ENCODE data around the gene OAF.
A peak's percentile ranks its signal among the peaks of the same experiment; 100 is the strongest.
"Not testable (repeated sequence)": the region's sequence is repeated elsewhere in the genome, so short reads cannot be mapped to it uniquely, and the experiment has no call there.

The OAF gene

DNA sequence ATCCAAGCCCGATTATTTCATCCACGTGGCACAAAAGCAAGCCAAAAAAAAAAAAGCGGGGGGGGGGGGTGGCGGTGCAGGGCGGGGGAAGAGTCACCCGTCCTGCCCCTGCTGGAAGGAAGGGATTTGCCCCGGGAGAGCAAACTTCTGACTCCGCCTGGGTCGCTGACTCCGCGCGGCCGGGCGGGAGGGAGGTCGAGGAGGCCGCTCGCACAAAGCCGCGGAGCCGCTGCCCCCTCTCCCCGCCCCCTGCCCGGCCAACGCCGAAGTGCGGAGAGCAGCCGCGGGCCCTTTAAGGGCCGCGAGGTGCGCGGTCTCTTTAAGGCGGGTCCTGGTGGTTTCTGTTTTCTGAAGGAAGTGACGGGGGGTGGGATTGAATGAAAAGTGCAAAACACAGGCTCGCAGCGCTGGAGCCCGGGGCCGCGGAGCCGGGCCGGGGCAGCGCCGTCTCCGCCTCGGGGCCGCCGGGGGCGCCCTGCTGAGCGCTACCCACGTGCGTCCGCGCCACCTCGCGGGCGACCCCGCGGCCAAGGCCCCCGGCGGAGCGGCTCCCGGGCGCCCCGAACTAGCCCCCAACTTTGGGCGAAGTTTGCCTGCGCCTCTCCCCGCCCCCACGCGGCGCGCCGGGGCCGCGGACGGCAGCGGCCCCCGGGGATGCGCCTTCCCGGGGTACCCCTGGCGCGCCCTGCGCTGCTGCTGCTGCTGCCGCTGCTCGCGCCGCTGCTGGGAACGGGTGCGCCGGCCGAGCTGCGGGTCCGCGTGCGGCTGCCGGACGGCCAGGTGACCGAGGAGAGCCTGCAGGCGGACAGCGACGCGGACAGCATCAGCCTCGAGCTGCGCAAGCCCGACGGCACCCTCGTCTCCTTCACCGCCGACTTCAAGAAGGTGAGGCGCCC, at the start of gene OAF:
TSS of gene OAF (plus strand) at position 407 of the 896 bp plus-strand sequence. CDS start at position 655, 248 bp downstream.
- peak; percentile 46 for DNase-seq (ENCODE audit: low read depth)

GRCh38 chr11:120167659-120168058, 43.2 kb upstream of the OAF start:
- no peak for DNase-seq (ENCODE audit: low read depth)

GRCh38 chr11:120168108-120168959, 42.5 kb upstream of the OAF start:
- no peak for DNase-seq (ENCODE audit: low read depth)

DNA sequence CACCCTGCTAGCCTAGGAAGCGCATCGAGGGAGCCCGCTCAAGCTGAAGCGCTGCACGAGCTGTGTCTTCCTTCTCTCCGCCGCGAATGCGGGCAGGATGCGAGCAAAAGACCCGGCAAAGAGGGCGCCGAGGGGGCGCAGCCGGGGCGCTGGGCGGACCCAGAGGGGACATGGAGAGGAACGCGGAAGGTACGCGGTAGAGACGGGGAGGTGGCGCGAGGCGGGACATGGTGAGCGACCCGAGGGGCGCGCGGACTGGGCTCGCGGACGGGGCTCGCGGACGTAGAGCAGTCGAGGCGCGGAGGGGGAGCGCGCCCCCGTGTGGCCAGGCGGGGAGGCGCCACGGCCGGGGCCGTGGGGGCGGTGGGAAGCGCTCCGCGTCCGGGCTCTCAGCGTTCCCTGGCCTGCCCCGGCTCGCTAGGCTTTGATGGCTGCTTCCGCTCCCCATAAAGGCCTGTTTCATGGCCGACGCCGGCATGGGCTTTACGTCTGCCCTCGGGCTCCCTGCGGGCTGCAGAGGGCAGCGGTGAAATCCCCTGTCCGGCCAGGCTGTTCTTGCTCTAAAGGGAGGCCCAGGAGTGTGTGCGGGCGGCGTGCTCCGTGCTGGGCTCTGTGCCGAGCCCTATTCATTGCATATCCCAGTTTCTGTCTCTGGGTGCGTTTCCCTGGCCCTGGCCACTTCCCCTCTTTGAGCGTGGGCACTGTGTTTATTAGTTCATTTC, 41.7 kb upstream of the OAF start:
- no peak for DNase-seq (ENCODE audit: low read depth)

GRCh38 chr11:120169981-120170698, 40.7 kb upstream of the OAF start:
- no peak for DNase-seq (ENCODE audit: low read depth)

DNA sequence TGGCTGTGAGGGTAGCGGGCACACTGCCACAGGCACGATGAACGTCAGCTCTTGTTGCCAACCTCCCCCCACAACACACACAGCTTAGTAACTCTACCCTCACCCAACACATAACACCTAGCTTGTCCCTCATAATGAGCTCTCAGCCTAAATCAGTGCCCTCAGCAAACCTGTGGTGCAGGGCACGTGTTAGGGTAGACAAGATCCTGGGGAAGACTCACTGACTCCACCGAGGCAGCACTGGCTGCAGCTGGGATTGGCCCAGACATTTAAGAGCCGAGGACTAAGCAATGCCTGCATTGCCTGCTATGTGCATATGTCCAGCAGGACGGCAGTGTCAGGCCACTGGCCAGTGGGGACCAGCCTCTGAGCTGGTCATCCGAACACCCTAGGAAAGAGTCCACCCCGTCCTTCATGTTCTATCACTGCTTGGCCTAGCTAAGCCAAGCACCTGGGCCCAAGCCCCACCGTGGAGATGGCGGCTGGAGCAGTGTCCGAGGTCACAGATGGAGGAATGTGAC, 40.0 kb upstream of the OAF start:
- no peak for DNase-seq (ENCODE audit: low read depth)

- no peak for DNase-seq (ENCODE audit: low read depth)
These were observed 38.5 kb upstream of the OAF start for GRCh38 chr11:120172054-120172911.

DNA sequence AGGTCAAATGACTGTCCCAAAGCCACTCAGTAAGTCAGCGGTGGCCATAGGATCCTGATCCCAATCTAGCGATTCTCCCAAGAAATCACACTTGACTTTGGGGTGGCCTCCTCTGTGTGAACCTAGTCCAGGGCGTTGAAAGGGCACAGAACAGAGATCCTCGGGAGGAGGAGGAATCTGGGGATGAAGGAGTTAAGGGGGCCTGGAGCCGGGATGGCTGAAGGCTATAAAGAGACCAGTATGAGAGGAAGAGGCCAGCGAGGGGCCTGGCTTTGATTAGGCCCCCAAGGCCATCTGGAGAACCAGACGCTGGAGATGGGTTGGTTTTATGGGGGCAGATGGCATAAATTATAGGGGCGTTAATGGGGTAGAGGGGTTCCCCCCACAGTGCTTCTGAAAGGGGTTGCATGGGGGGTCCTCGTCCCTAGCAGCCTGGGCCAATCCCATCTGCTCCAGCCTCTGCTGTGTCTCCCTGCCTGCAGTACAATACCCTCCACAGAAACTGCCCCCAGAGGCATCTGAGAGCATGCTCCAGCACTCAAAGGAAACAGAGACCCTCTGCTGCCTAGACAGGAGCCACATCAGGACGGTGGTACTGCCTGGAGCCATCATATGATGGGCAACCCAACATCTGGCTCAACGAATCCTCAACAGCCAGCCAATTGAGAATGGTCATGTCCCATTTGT, 37.7 kb upstream of the OAF start:
- DNase-seq (ENCODE audit: low read depth), result no peak

- DNase-seq (ENCODE audit: low read depth), result no peak
These were observed 37.0 kb upstream of the OAF start for GRCh38 chr11:120173807-120174206.

DNA sequence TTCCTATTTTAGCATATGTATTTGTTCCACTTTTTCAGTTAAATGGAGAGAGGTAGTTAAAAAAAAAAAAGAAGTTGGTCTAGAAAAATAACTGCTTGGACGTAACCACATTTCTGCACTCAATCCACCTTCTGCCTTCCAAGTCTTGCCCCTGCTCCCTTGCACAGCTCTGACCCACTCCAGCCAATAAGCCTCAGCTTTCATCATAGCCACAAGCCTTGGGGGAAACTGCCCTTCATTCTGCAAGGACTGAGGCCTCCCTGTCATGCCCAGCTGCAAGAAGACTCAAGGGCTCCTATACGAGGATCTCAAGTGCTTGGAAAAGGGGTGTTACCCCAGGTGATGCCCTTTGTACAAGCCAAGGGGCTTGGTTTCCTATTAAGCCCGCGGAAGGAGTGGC, 36.0 kb upstream of the OAF start:
- DNase-seq (ENCODE audit: low read depth), result no peak

DNA sequence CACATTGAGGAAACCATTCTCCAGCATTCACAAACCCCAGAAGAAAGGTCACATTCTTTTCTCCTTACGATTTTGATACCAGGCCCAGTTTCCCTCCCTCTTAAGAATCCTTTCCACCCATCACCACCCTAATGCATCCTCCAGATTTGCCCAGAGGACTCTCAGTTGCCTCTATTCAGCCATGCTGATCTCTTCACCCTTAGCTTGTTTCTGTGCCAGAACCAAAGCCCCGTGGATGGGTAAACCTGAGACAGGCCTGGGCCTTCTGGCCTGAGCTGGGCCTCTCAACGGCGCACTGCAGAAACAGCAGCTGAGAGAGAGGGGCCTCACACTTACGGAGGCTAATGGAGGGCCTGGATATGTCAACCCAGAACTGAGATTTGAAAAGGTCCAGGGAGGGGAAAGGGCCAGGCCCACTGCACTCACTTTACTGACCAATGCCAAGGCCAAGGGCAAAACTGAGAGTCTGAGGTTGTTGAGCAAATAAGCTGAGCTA, 32.2 kb upstream of the OAF start:
- no peak for DNase-seq (ENCODE audit: low read depth)

- DNase-seq (ENCODE audit: low read depth), result no peak
These were observed 31.7 kb upstream of the OAF start for GRCh38 chr11:120179057-120179672.

DNA sequence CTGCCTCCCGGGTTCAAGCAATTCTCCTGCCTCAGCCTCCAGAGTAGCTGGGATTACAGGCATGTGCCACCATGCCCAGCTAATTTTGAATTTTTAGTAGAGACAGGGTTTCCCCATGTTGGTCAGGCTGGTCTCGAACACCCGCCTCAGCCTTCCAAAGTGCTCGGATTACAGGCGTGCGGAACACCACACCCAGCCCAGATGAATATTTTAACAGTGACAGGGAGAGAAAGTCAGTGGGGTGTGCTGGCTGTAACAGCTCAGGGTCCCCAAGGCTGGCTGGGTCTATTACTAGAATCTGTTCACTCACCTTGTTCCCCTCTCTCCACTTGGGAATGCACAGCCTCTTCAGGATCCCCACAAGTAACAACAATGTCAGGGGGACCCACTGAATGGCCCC, 30.8 kb upstream of the OAF start:
- not testable (repeated sequence) for DNase-seq (ENCODE audit: low read depth)

DNA sequence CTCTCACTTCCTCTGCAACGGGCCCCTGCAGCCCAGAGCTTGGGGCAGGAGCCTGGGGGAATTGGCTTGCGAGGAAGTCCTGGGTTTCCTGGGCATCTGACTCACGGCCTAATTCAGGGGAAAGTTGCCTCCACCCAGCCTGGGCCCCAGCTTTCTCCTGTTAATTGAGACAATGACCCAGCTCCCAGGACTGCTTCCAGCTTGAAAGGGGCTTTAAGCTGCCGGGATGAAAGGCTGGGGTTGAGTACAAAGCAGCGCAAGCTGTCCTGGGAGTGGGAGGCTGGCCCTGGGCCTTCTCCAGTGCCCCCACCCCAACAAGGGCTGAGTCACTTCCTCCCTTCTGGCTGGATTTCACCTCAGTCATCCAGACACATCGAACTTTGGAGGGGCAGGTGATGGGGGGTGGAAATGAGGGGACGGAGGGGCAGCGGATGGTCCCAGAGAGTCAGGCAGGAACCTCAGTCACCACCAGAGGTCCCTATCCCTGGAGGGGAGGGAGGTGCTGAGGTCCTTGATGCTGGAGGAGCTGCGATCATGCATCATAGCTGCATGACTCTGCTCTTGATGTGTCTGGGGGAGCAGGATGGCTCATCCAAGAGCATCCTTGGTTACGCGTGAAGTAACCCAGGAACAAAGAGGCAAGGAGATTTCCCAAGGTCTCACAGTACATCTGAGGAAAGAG, 30.1 kb upstream of the OAF start:
- no peak for DNase-seq (ENCODE audit: low read depth)

DNA sequence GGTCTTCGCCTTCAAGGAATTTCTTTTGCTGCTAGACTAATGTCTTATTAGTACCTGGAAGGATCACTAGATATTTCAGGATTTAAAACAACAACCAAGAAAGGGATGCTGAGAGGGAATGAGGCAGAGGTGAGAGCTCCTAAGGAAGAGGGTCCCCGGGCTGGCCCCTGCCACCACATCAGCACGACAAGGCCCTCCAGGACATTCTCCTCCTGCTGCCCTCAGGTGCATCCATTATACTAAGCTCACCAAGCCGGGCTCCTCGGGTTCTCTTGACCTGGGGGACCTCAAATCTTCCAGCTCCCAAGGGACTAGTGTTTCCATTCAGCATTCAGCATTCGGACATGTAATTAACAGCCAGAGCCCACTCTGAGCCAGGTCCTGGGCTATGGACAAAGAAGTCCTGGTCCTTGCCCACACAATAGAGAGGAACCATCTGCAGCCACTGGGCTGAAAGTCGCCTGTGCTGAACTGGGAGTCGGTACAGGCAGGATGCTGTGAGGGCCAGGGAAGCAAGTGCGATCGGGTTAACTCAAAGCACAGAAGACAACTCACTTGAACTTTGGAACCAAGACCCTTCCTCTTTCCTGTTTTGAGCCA, 29.4 kb upstream of the OAF start:
- no peak for DNase-seq (ENCODE audit: low read depth)

DNA sequence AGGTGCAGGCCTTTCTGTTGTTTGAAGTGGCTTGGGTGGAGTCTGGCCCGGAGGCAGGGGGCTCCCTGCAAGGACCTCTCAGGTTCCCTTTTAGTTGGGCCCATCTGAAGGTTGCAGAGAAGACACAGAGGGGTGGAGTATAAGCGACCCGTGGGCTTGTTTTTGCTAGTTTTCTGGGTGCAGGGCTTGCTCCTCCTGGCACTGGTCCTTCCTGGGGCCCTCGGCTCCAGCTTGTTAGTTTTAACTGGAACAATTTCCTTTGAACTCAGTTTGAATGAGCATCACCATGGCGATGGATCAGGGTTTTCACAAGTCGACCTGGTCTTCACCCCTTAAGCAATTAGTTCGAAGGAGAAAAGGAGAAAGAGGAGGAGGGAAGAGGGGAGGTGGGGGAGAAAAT, 28.5 kb upstream of the OAF start:
- DNase-seq (ENCODE audit: low read depth), result no peak

DNA sequence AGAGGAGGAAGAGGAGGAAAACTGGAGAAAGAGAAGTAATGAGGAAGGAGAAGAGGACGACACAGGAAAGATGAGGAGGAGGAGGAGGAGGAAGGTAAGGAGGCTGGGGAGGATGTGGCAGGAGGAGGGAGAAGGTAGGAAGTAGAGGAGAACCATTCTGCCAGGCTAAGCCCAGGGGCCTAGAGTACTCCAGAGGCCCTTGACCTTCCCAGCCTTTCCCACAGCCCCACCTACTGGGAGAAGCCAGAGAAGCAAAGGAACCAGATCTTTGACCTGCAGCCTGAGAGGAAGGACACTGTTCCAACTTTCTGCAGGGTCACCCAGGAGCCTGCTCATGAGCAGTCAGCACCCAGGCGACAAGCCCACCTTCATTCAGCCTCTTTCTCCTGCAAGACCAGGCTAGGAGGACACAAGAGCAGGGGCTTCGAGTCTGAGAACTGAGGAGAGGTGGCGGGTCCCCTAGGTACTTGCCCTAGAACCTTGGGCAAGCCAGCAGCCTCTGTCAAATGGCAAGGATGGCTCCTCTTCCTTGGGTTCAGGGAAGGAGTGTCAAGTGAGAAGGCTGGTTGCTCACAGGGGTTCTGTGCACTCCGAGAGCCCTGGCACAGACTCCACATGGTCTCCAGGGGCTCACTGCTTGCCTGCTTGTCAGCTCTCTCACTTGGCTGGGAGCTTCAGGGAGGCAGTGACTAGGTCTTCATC, 27.9 kb upstream of the OAF start:
- no peak for DNase-seq (ENCODE audit: low read depth)

GRCh38 chr11:120183701-120184141, 27.1 kb upstream of the OAF start:
- no peak for DNase-seq (ENCODE audit: low read depth)

Data from HS-5 (cell line).